A673 (cell line): ENCODE data around the gene ZSCAN9. TPM values are rescaled to one million over a fixed set of nuclear protein-coding genes. Genes with fewer than 3 reads are reported as not detected.
A peak's percentile ranks its signal among the peaks of the same experiment; 100 is the strongest.

Experiments
- BruUV-seq: library from RNA; stranded (reverse); fragments of 400-500 nt; replicated peaks from 2 replicates; lab custom pipeline; 2021; lab: Mats Ljungman, UMichigan
- CTCF ChIA-PET: fragments of 300-600 bp; sonication (Branson Sonifier 250); formaldehyde crosslinking; loops from one replicate; lab custom pipeline; 2022; ENCODE audit warnings: antibody characterized with exemption; lab: Charles Lee
- POLR2A ChIA-PET: fragments of 300-600 bp; sonication (Branson Sonifier 250); formaldehyde crosslinking; loops from one replicate; lab custom pipeline; 2022; ENCODE audit warnings: antibody characterized with exemption; ENCODE audit not compliant: low non-redundant PET; lab: Charles Lee
- DNase-seq: peaks from one replicate; pipeline ENCODE4 v3.0.0-alpha.2; 2015; ENCODE audit warnings: low spot score
- H3K27ac ChIP-seq: fragments of 200-600 bp; sonication (generic); 2 replicates; pipeline ENCODE4 v1.5.1; 2016; ENCODE audit warnings: mixed run types, low read depth, mild to moderate bottlenecking, mixed read lengths, antibody characterized with exemption, low read length; ENCODE audit not compliant: poor library complexity, severe bottlenecking
- H3K27me3 ChIP-seq: fragments of 200-600 bp; sonication (generic); replicated peaks from 2 replicates; pipeline ENCODE4 v1.6.1; 2017; ENCODE audit warnings: mixed run types, low read depth, mild to moderate bottlenecking, mixed read lengths, antibody characterized with exemption, low read length; ENCODE audit not compliant: insufficient read depth, poor library complexity
- H3K36me3 ChIP-seq: fragments of 200-600 bp; sonication (generic); 2 replicates; pipeline ENCODE4 v1.6.1; 2016; ENCODE audit warnings: mixed run types, mild to moderate bottlenecking, mixed read lengths, antibody characterized with exemption, low read length; ENCODE audit not compliant: insufficient read depth, poor library complexity, severe bottlenecking
- H3K4me1 ChIP-seq: fragments of 200-600 bp; sonication (generic); 2 replicates; pipeline ENCODE4 v1.6.1; 2017; ENCODE audit warnings: mixed run types, mild to moderate bottlenecking, mixed read lengths, antibody characterized with exemption, low read length; ENCODE audit not compliant: insufficient read depth, poor library complexity, severe bottlenecking
- H3K4me3 ChIP-seq: fragments of 200-600 bp; sonication (generic); 2 replicates; pipeline ENCODE4 v1.5.1; 2016; ENCODE audit warnings: low read depth, mixed run types, mild to moderate bottlenecking, mixed read lengths, low read length; ENCODE audit not compliant: poor library complexity, severe bottlenecking
- H3K9me3 ChIP-seq: fragments of 200-600 bp; sonication (generic); 2 replicates; pipeline ENCODE4 v1.6.1; 2016; ENCODE audit warnings: mixed run types, low read depth, mild to moderate bottlenecking, mixed read lengths, antibody characterized with exemption, low read length; ENCODE audit not compliant: poor library complexity, severe bottlenecking
- EZH2 ChIP-seq: fragments of 200-600 bp; sonication (generic); IDR thresholded peaks from 2 replicates; pipeline ENCODE4 v1.6.1; 2017; ENCODE audit warnings: borderline replicate concordance, low read depth, mild to moderate bottlenecking, mixed read lengths, antibody characterized with exemption, low read length; ENCODE audit not compliant: poor library complexity, severe bottlenecking
- intact Hi-C: fragments of 100-400 bp; cut with micrococcal nuclease; formaldehyde crosslinking; loops from one replicate; pipeline ENCODE4 v1.10.0; 2022; ENCODE audit not compliant: unreplicated experiment
- total RNA-seq: library from RNA; stranded (reverse); gene quantifications from 2 replicates; pipeline ENCODE4 v1.2.3, GENCODE V29; 2021
- TF ChIP-seq, protein P1 (sequence below): fragments of 300-800, 200-600 bp; sonication (generic); conservative IDR thresholded peaks from 2 replicates; pipeline ENCODE4 v1.5.1; 2017; ENCODE audit warnings: low read depth, mild to moderate bottlenecking, antibody characterized with exemption, low read length, moderate library complexity, mixed read lengths

Gene ZSCAN9
- total RNA-seq, 1 experiment from 2014 or later, result 13.3 TPM

GRCh38 chr6:28280595-28281287, 55.7 kb downstream of the ZSCAN9 start:
- H3K27me3 ChIP-seq, result no peaks in the 10 kb centered on the region
- no TSS peak for BruUV-seq
- TF ChIP-seq EZH2, result no peak
- TF ChIP-seq, protein P1, sequence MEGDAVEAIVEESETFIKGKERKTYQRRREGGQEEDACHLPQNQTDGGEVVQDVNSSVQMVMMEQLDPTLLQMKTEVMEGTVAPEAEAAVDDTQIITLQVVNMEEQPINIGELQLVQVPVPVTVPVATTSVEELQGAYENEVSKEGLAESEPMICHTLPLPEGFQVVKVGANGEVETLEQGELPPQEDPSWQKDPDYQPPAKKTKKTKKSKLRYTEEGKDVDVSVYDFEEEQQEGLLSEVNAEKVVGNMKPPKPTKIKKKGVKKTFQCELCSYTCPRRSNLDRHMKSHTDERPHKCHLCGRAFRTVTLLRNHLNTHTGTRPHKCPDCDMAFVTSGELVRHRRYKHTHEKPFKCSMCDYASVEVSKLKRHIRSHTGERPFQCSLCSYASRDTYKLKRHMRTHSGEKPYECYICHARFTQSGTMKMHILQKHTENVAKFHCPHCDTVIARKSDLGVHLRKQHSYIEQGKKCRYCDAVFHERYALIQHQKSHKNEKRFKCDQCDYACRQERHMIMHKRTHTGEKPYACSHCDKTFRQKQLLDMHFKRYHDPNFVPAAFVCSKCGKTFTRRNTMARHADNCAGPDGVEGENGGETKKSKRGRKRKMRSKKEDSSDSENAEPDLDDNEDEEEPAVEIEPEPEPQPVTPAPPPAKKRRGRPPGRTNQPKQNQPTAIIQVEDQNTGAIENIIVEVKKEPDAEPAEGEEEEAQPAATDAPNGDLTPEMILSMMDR, result no peak
- intact Hi-C loops, result no loop called here
- peaks cover 5% of the 10 kb centered on the region for H3K9me3 ChIP-seq
- no peaks in the 10 kb centered on the region for H3K4me1 ChIP-seq
- DNase-seq, result no peak
- H3K36me3 ChIP-seq, result peaks cover 38% of the 10 kb centered on the region
- H3K27ac ChIP-seq, result no peak overlapping the region
- H3K4me3 ChIP-seq, result peak overlapping the region; percentile 82
- ChIA-PET POLR2A (no interaction called here), CTCF (no interaction called here)

GRCh38 chr6:28281288-28282064, 56.4 kb downstream of the ZSCAN9 start, which contains the start of gene PGBD1:
PGBD1 (plus strand) TSS chr6:28281572; CDS start chr6:28283814, 2,242 bp downstream.
- ChIA-PET POLR2A (interaction anchor here (0.7 kb wide), 1 partner anchor 54 kb away, joined by 3 read pairs; the partner anchor contains the start of gene ZSCAN31), CTCF (no interaction called here)
- peak within 1 kb of the TSS; percentile 77 for H3K27ac ChIP-seq
- H3K4me1 ChIP-seq, result no peaks in the 10 kb centered on the region
- H3K36me3 ChIP-seq, result peaks cover 35% of the 10 kb centered on the region
- intact Hi-C loops, result no loop called here
- peak within 1 kb of the TSS; percentile 82 for H3K4me3 ChIP-seq
- H3K27me3 ChIP-seq, result no peaks in the 10 kb centered on the region
- peaks cover 5% of the 10 kb centered on the region for H3K9me3 ChIP-seq
- no TSS peak for BruUV-seq
- DNase-seq, result peak; percentile 89
- TF ChIP-seq EZH2, result no peak
- TF ChIP-seq, protein P1, result no peak

DNA sequence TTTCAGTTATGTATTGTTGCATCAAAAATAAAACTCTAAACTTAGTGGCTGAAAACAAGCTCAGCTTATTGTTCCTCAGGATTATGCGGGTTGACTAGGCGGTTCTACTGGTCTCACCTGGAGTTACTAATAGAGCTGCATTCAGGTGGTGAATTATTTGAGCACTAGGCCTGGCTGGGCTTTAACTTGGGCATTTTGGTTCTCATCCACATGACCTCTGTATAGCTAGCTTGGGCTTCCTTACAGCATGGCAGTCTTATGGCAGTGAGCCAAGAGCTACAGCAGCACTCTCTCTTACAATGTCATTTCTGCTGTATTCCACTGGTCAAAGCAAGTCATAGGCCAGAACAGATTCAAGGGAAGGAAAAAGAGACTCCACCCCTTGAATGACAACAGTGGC, 57.9 kb downstream of the ZSCAN9 start:
- no peak for TF ChIP-seq EZH2
- TF ChIP-seq, protein P1, result no peak
- Histone ChIP-seq H3K9me3 (peaks cover 5% of the 10 kb centered on the region), H3K27me3 (no peaks in the 10 kb centered on the region), H3K4me1 (no peaks in the 10 kb centered on the region), H3K27ac (no peak overlapping the region), H3K36me3 (peaks cover 34% of the 10 kb centered on the region), H3K4me3 (no peak overlapping the region)
- CTCF ChIA-PET, result no interaction called here
- POLR2A ChIA-PET, result no interaction called here
- intact Hi-C loops, result no loop called here
- no TSS peak for BruUV-seq
- peak; percentile 19 for DNase-seq

Other genes with a start within 250 kb of the ZSCAN9 start
- gene ZNF165, start 144.7 kb upstream of the ZSCAN9 start, total RNA-seq, result 0.58 and 0.85 TPM in 2 replicates
- 8.0 and 9.0 TPM in 2 replicates for gene ZSCAN16, start 100.7 kb upstream of the ZSCAN9 start, total RNA-seq
- 29.4 and 29.8 TPM in 2 replicates for gene ZKSCAN8, start 83.4 kb upstream of the ZSCAN9 start, total RNA-seq
- 6.4 and 6.6 TPM in 2 replicates for gene ZKSCAN4, start 27.0 kb downstream of the ZSCAN9 start, total RNA-seq
- gene NKAPL, start 34.0 kb downstream of the ZSCAN9 start, total RNA-seq, result not detected in 2 replicates
- gene ZSCAN26, start 41.9 kb downstream of the ZSCAN9 start, total RNA-seq, result 15.1 and 19.9 TPM in 2 replicates
- 11.3 and 11.6 TPM in 2 replicates for gene PGBD1, start 56.3 kb downstream of the ZSCAN9 start, total RNA-seq
- gene ZSCAN31, start 110.9 kb downstream of the ZSCAN9 start, total RNA-seq, result 3.5 and 4.3 TPM in 2 replicates
- 8.0 and 8.7 TPM in 2 replicates for gene ZKSCAN3, start 124.7 kb downstream of the ZSCAN9 start, total RNA-seq
- 12.1 and 13.1 TPM in 2 replicates for gene ZSCAN12, start 174.5 kb downstream of the ZSCAN9 start, total RNA-seq
- 5.4 and 8.3 TPM in 2 replicates for gene ZSCAN23, start 218.2 kb downstream of the ZSCAN9 start, total RNA-seq